ENCODE measurements around the gene FREM1.

GRCh38 chr9:14882090-14882489 is 28.1 kb downstream of the FREM1 start:
- TF ChIP-seq, protein P1, sequence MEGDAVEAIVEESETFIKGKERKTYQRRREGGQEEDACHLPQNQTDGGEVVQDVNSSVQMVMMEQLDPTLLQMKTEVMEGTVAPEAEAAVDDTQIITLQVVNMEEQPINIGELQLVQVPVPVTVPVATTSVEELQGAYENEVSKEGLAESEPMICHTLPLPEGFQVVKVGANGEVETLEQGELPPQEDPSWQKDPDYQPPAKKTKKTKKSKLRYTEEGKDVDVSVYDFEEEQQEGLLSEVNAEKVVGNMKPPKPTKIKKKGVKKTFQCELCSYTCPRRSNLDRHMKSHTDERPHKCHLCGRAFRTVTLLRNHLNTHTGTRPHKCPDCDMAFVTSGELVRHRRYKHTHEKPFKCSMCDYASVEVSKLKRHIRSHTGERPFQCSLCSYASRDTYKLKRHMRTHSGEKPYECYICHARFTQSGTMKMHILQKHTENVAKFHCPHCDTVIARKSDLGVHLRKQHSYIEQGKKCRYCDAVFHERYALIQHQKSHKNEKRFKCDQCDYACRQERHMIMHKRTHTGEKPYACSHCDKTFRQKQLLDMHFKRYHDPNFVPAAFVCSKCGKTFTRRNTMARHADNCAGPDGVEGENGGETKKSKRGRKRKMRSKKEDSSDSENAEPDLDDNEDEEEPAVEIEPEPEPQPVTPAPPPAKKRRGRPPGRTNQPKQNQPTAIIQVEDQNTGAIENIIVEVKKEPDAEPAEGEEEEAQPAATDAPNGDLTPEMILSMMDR (conservative IDR thresholded peaks at IDR 0.05; ENCODE audit: low read length), result no peak
- no peak for TF ChIP-seq EZH2phosphoT487 (IDR thresholded peaks at IDR 0.05; ENCODE audit: borderline replicate concordance, low read depth, low read length)

Measured in OCI-LY7 (cell line).